ENCODE measurements around the gene ARHGAP32.
A peak's percentile ranks its signal among the peaks of the same experiment; 100 is the strongest.

Gene ARHGAP32

DNA sequence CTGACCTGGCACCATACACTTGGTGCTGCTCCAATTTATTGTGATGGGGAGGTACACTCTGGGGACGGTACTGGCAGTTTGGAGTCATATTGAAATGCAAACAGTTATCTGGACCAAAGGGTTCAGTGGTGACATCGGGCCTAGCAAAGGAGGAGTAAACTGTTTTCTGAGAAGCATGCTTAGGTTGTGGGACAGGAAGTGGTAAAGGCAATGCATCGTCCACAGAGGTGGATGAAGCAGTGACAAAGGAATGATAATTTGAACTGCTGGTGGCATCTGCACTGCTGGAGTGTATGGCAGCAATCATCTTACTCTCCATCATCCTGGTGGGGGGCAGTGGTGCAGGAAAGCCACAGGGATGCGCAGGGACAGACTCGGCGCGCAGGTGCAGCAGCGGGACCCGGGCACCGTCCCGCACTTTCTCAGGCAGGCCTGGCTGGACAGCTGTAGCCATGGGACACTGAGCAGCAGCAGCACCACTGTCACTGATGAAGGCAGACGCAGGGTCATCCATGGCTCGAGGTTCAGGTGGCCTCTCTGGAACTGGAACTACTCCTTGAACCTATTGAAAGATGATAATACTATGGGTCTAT, 221.4 kb downstream of the ARHGAP32 start:
- Histone ChIP-seq H3K27me3 (replicated peaks; ENCODE audit: control insufficient read depth, insufficient read depth, low read length) (no peaks in the 10 kb centered on the region), H3K9me3 (ENCODE audit: control insufficient read depth, low read length) (no peaks in the 10 kb centered on the region), H3K36me3 (ENCODE audit: control insufficient read depth, insufficient read depth, low read length, severe bottlenecking) (peaks cover 64% of the 10 kb centered on the region), H3K9ac (ENCODE audit: low read length) (no peak overlapping the region), H3K4me3 (ENCODE audit: low read length) (no peak overlapping the region), H3K4me1 (ENCODE audit: control insufficient read depth, insufficient read depth, low read length) (peaks cover 4% of the 10 kb centered on the region)
- DNase-seq (ENCODE audit: low read depth): no peak

DNA sequence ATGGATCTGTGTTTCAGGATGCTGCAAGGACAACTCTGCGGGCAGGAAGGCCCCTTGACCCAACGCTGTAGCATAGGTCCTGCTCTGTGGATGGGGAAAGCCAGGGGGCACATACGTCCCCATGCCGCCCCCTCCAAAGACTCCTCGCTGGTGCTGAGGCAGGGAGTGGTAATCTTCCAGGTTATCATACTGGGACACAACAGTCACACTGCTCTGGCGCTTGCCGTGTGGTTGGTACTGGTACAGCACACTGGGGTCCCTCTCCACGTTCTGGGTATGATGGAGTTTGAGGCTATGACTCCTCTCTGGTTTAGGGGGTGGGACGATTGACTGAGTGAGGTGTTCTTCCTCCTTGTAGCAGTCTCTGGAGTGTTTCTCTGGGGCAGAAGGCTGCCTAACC, 223.2 kb downstream of the ARHGAP32 start:
- no peaks in the 10 kb centered on the region for H3K27me3 ChIP-seq (replicated peaks; ENCODE audit: control insufficient read depth, insufficient read depth, low read length)
- no peak overlapping the region for H3K9ac ChIP-seq (ENCODE audit: low read length)
- H3K36me3 ChIP-seq (ENCODE audit: control insufficient read depth, insufficient read depth, low read length, severe bottlenecking): peaks cover 52% of the 10 kb centered on the region
- no peaks in the 10 kb centered on the region for H3K9me3 ChIP-seq (ENCODE audit: control insufficient read depth, low read length)
- no peak overlapping the region for H3K4me3 ChIP-seq (ENCODE audit: low read length)
- no peak for DNase-seq (ENCODE audit: low read depth)
- peaks cover 6% of the 10 kb centered on the region for H3K4me1 ChIP-seq (ENCODE audit: control insufficient read depth, insufficient read depth, low read length)

DNA sequence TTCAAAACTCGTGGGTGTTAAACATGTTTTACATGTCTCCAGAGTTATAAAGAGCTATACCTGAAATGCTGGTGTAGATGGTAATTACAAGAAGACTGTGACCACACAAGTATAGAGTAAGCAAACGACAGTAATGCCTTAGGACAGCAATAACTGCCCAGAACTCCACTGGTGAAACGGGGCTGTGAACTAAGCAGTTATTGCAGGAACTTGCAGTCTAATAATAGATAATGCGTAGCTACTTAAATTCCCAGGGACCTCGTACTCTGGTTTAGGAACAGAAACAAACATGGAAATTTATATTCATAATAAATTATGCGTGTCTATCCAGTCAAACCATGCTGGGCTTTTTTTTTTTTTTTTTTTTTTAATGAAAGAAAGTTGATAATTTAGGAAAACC, 224.5 kb downstream of the ARHGAP32 start:
- H3K9ac ChIP-seq (ENCODE audit: low read length): no peak overlapping the region
- H3K36me3 ChIP-seq (ENCODE audit: control insufficient read depth, insufficient read depth, low read length, severe bottlenecking): peaks cover 39% of the 10 kb centered on the region
- H3K27me3 ChIP-seq (replicated peaks; ENCODE audit: control insufficient read depth, insufficient read depth, low read length): no peaks in the 10 kb centered on the region
- no peaks in the 10 kb centered on the region for H3K9me3 ChIP-seq (ENCODE audit: control insufficient read depth, low read length)
- H3K4me3 ChIP-seq (ENCODE audit: low read length): no peak overlapping the region
- no peak for DNase-seq (ENCODE audit: low read depth)
- H3K4me1 ChIP-seq (ENCODE audit: control insufficient read depth, insufficient read depth, low read length): peaks cover 6% of the 10 kb centered on the region

DNA sequence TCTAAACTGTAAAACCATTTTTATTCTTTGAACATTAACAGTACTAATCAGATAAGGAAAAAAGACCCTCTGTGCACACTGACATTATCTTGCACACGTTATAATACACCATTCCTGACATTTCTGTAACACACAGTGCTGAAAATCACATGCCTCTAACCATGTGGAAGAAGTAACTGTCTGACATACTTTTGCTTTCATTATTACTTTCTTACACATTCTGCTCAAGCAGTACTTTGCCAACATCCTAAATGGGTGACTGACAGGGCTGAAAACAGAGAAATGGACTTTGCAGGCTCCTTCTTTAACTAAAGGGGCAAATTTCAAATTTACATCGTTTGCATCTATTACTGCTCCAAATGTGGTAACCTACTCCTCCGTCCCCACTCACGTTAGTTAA, 226.6 kb downstream of the ARHGAP32 start:
- Histone ChIP-seq H3K27me3 (replicated peaks; ENCODE audit: control insufficient read depth, insufficient read depth, low read length) (no peaks in the 10 kb centered on the region), H3K36me3 (ENCODE audit: control insufficient read depth, insufficient read depth, low read length, severe bottlenecking) (peaks cover 23% of the 10 kb centered on the region), H3K4me1 (ENCODE audit: control insufficient read depth, insufficient read depth, low read length) (peaks cover 3% of the 10 kb centered on the region), H3K4me3 (ENCODE audit: low read length) (peak overlapping the region; percentile 14), H3K9me3 (ENCODE audit: control insufficient read depth, low read length) (no peaks in the 10 kb centered on the region), H3K9ac (ENCODE audit: low read length) (no peak overlapping the region)
- peak; percentile 27 for DNase-seq (ENCODE audit: low read depth)

DNA sequence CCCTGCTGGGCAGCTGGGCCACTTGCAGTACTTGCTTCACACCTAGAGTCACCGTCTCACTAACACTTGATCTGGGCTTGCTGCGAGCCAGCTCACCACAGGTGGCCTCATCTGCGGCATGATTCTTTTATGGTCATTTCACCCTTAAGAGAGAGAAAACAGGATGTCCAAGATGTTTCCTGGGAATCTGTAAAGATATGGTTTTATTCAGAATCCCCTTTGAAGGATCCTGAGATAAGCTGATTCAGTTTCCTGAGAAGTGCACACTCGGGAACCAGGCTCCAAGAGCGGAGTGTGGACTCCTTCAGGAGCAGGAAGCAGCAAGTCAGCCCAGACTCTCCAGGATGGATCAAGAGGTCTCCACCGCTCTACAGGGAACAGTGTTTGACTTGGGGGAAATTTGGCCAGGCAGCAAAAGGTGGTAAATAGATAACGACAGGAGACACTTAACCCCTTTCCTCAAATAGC, 227.6 kb downstream of the ARHGAP32 start:
- Histone ChIP-seq H3K27me3 (replicated peaks; ENCODE audit: control insufficient read depth, insufficient read depth, low read length) (no peaks in the 10 kb centered on the region), H3K4me1 (ENCODE audit: control insufficient read depth, insufficient read depth, low read length) (peaks cover 3% of the 10 kb centered on the region), H3K4me3 (ENCODE audit: low read length) (no peak overlapping the region), H3K9me3 (ENCODE audit: control insufficient read depth, low read length) (no peaks in the 10 kb centered on the region), H3K9ac (ENCODE audit: low read length) (no peak overlapping the region), H3K36me3 (ENCODE audit: control insufficient read depth, insufficient read depth, low read length, severe bottlenecking) (peaks cover 13% of the 10 kb centered on the region)
- no peak for DNase-seq (ENCODE audit: low read depth)

DNA sequence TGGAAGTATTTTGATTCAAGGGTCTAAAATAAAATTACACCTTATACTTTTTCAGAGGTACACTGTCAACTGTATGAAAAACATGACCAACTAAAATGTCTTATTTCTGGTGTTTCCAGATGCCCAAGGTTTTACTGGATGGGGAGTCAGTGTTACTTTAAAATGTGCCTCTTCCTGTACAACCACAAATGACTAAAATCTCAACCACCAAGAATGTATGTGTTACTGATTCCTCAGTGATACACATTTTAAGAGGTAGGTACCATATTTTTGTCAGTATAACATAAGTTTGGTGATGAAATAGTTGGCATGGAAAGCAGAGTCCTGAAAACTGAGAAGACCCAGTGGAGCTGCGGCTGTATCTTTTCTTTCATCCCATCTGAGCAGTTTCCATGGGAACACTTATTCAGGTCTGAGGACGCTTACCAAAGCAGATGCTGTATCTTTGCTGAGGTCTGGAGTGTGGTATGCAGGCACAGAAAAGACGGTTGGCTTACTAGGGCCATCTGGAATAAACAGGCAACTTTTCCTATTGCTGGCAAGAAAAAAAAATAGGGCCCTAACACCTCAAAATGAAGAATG, 228.3 kb downstream of the ARHGAP32 start:
- Histone ChIP-seq H3K9me3 (ENCODE audit: control insufficient read depth, low read length) (no peaks in the 10 kb centered on the region), H3K36me3 (ENCODE audit: control insufficient read depth, insufficient read depth, low read length, severe bottlenecking) (peaks cover 7% of the 10 kb centered on the region), H3K9ac (ENCODE audit: low read length) (no peak overlapping the region), H3K4me3 (ENCODE audit: low read length) (no peak overlapping the region), H3K27me3 (replicated peaks; ENCODE audit: control insufficient read depth, insufficient read depth, low read length) (no peaks in the 10 kb centered on the region), H3K4me1 (ENCODE audit: control insufficient read depth, insufficient read depth, low read length) (peaks cover 3% of the 10 kb centered on the region)
- DNase-seq (ENCODE audit: low read depth): no peak

DNA sequence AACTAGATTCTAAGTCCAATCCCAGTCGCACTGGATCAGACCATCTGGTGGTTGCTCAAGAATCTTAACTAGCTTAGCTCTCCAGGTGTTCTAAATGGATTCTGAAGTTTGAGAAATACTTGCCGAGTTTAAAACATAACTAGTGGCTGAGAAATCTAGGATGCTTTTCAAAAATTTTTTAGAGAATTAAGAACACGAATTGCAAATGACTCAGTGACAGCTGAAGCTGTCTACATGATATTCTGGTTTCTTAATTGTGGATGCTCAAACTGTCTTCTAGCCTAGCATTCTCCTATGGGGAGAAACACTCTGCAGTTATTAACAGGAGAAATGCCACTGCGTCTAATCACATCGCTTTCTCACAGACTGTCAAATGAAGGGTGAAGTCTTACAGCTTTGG, 229.2 kb downstream of the ARHGAP32 start:
- Histone ChIP-seq H3K27me3 (replicated peaks; ENCODE audit: control insufficient read depth, insufficient read depth, low read length) (peaks cover 2% of the 10 kb centered on the region), H3K9ac (ENCODE audit: low read length) (no peak overlapping the region), H3K36me3 (ENCODE audit: control insufficient read depth, insufficient read depth, low read length, severe bottlenecking) (no peaks in the 10 kb centered on the region), H3K4me3 (ENCODE audit: low read length) (no peak overlapping the region), H3K9me3 (ENCODE audit: control insufficient read depth, low read length) (no peaks in the 10 kb centered on the region), H3K4me1 (ENCODE audit: control insufficient read depth, insufficient read depth, low read length) (peaks cover 3% of the 10 kb centered on the region)
- DNase-seq (ENCODE audit: low read depth): no peak

DNA sequence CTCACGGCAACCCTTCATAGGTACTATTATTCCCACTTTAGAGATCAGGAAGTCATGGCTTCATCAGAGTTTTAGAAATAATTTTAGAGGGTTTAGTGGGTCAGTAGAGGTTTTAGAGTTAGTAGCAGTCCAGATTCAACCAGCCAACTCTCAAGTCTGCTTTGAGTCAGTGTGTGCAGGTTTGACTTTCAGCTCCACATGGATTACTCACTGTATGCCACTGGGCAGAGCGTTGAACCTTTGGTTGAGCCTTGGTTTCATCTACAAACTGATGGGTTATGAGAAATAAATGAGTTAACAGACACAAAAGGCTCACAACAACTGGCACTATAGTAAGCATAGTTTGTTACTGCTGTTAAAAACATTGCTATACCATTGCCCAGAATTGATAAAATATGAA, 230.5 kb downstream of the ARHGAP32 start:
- no peak overlapping the region for H3K4me3 ChIP-seq (ENCODE audit: low read length)
- peaks cover 3% of the 10 kb centered on the region for H3K27me3 ChIP-seq (replicated peaks; ENCODE audit: control insufficient read depth, insufficient read depth, low read length)
- H3K9ac ChIP-seq (ENCODE audit: low read length): no peak overlapping the region
- peaks cover 11% of the 10 kb centered on the region for H3K4me1 ChIP-seq (ENCODE audit: control insufficient read depth, insufficient read depth, low read length)
- no peak for DNase-seq (ENCODE audit: low read depth)
- no peaks in the 10 kb centered on the region for H3K36me3 ChIP-seq (ENCODE audit: control insufficient read depth, insufficient read depth, low read length, severe bottlenecking)
- H3K9me3 ChIP-seq (ENCODE audit: control insufficient read depth, low read length): no peaks in the 10 kb centered on the region

DNA sequence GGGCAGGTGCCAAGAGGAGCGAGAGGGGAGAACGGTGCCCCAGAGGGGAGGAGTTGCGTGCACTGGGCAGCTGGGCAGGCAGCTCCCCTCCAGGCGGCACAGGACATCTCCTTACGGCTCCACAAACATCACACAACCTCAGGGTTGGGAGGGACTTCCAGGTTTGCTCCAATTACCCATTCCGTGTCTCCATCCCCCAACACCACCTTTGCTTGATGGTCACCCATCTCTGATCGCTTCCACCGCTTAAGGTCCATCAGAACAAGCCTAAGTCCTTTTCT, 235.0 kb downstream of the ARHGAP32 start:
- Histone ChIP-seq H3K4me1 (ENCODE audit: control insufficient read depth, insufficient read depth, low read length) (peaks cover 9% of the 10 kb centered on the region), H3K9ac (ENCODE audit: low read length) (no peak overlapping the region), H3K4me3 (ENCODE audit: low read length) (no peak overlapping the region), H3K9me3 (ENCODE audit: control insufficient read depth, low read length) (no peaks in the 10 kb centered on the region), H3K36me3 (ENCODE audit: control insufficient read depth, insufficient read depth, low read length, severe bottlenecking) (no peaks in the 10 kb centered on the region), H3K27me3 (replicated peaks; ENCODE audit: control insufficient read depth, insufficient read depth, low read length) (peaks cover 17% of the 10 kb centered on the region)
- DNase-seq (ENCODE audit: low read depth): no peak

DNA sequence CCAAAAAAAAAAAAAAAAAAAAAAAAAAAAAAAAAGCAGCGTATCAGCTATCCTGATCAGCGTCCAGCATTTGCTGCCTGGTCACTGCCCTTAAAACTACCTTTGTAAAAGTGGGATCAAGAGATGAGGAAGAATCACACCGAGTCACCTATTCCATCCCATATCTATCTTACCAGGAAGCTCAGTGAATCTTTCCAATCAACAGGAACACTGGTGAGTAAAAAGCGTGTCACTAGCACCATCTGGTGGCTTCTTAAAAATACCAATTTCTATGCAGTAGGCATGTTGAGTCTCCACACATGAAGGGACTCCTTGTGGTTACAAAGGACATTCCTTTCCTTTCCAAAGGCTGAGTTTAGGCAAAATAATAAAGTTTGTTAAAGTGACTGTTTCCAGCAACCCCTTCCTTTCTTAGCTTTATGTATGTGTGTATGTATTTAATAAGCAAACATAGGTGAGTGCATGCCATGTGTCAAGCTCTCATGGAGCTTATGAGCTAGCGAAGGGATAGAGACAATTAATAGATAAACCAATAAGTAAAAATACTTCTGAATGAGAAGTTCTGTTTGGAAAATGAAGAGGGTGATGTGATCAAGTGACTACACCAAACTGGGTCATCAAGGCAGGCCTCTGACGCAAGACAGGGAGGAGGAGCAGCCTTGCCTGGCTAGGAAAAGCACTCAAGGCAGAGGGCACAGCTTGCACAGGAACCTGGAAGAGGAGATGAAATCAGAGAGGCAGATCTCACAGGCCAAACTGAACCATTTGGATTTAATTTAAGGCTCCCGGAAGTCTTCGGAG, 235.5 kb downstream of the ARHGAP32 start:
- no peaks in the 10 kb centered on the region for H3K36me3 ChIP-seq (ENCODE audit: control insufficient read depth, insufficient read depth, low read length, severe bottlenecking)
- no peak overlapping the region for H3K9ac ChIP-seq (ENCODE audit: low read length)
- H3K9me3 ChIP-seq (ENCODE audit: control insufficient read depth, low read length): no peaks in the 10 kb centered on the region
- DNase-seq (ENCODE audit: low read depth): peak; percentile 91
- peaks cover 9% of the 10 kb centered on the region for H3K4me1 ChIP-seq (ENCODE audit: control insufficient read depth, insufficient read depth, low read length)
- H3K27me3 ChIP-seq (replicated peaks; ENCODE audit: control insufficient read depth, insufficient read depth, low read length): peaks cover 18% of the 10 kb centered on the region
- no peak overlapping the region for H3K4me3 ChIP-seq (ENCODE audit: low read length)

DNA sequence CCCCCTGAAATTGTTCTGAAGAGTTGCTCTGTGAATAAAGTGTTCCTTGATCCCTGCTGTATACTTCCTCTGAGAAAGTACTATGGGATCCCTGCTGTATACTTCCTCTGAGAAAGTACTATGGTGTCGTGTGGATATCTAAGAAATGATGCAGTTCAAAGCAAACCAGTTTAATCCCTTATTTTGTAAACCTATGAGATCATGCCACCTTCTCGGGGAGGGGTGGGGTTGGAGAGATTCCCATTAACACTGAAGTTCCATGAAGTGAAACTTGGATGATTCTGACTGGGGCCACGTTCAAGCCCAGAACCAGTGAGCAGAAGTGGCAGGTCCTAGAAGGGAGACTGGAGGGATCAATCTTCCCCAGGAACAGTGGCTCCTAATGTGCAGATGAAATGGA, 236.5 kb downstream of the ARHGAP32 start:
- Histone ChIP-seq H3K27me3 (replicated peaks; ENCODE audit: control insufficient read depth, insufficient read depth, low read length) (peaks cover 18% of the 10 kb centered on the region), H3K4me3 (ENCODE audit: low read length) (no peak overlapping the region), H3K9me3 (ENCODE audit: control insufficient read depth, low read length) (no peaks in the 10 kb centered on the region), H3K36me3 (ENCODE audit: control insufficient read depth, insufficient read depth, low read length, severe bottlenecking) (no peaks in the 10 kb centered on the region), H3K9ac (ENCODE audit: low read length) (no peak overlapping the region), H3K4me1 (ENCODE audit: control insufficient read depth, insufficient read depth, low read length) (peaks cover 9% of the 10 kb centered on the region)
- no peak for DNase-seq (ENCODE audit: low read depth)
